C4-2B (cell line): ENCODE results near the gene ITFG2.

Experiments used
- ZFX ChIP-seq: fragments of 450-650 bp; IDR thresholded peaks from 2 replicates; pipeline ENCODE4 v1.6.1; 2017
- TF ChIP-seq, protein P1 (sequence below): fragments of 450-650 bp; conservative IDR thresholded peaks from 2 replicates; pipeline ENCODE4 v1.5.1; 2017; ENCODE audit warnings: mild to moderate bottlenecking

DNA sequence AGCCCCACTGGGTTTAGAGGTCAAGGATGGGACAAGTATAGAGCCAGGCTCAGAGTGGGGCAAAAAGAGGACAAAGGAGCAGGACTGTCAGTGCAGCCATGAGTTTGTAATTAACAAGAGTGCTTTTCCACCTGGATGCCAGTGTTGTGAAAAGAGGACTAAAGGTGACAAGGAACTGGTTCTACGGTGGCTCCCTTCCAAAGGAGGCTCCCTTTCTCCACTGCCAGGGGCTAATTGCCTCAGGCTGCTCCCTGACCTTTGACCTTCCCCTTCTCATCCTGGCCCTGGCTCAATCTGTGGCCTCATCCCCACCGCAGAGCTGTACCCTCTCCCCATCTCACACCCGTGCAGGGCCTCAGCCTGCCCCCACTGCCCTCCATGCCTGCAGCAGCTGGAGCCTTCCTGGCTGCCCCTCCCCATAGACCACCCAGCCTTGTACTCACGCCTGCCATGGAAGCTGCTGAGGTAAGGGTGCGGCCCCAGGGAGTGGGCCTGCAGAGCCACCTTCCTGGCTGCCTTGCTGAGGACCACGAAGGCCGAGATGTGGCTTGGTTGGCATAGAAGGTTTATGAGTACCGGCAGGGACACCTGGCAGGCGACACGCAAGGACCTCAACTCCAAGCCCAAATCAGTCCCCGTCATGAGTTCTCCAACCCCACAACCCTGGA lies 42.5 kb upstream of the ITFG2 start:
- TF ChIP-seq, protein P1, sequence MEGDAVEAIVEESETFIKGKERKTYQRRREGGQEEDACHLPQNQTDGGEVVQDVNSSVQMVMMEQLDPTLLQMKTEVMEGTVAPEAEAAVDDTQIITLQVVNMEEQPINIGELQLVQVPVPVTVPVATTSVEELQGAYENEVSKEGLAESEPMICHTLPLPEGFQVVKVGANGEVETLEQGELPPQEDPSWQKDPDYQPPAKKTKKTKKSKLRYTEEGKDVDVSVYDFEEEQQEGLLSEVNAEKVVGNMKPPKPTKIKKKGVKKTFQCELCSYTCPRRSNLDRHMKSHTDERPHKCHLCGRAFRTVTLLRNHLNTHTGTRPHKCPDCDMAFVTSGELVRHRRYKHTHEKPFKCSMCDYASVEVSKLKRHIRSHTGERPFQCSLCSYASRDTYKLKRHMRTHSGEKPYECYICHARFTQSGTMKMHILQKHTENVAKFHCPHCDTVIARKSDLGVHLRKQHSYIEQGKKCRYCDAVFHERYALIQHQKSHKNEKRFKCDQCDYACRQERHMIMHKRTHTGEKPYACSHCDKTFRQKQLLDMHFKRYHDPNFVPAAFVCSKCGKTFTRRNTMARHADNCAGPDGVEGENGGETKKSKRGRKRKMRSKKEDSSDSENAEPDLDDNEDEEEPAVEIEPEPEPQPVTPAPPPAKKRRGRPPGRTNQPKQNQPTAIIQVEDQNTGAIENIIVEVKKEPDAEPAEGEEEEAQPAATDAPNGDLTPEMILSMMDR: no peak
- TF ChIP-seq ZFX: no peak
